C1 segment of cervical spinal cord (tissue), 14 donors: ENCODE data around the gene MXRA5.
"Not testable (repeated sequence)": the region's sequence is repeated elsewhere in the genome, so short reads cannot be mapped to it uniquely, and the experiment has no call there.

Source experiments
- DNase-seq, 14 donors: peaks; one replicate each; lab custom pipeline; 2025; lab: John Stamatoyannopoulos, UW

The MXRA5 gene, protein sequence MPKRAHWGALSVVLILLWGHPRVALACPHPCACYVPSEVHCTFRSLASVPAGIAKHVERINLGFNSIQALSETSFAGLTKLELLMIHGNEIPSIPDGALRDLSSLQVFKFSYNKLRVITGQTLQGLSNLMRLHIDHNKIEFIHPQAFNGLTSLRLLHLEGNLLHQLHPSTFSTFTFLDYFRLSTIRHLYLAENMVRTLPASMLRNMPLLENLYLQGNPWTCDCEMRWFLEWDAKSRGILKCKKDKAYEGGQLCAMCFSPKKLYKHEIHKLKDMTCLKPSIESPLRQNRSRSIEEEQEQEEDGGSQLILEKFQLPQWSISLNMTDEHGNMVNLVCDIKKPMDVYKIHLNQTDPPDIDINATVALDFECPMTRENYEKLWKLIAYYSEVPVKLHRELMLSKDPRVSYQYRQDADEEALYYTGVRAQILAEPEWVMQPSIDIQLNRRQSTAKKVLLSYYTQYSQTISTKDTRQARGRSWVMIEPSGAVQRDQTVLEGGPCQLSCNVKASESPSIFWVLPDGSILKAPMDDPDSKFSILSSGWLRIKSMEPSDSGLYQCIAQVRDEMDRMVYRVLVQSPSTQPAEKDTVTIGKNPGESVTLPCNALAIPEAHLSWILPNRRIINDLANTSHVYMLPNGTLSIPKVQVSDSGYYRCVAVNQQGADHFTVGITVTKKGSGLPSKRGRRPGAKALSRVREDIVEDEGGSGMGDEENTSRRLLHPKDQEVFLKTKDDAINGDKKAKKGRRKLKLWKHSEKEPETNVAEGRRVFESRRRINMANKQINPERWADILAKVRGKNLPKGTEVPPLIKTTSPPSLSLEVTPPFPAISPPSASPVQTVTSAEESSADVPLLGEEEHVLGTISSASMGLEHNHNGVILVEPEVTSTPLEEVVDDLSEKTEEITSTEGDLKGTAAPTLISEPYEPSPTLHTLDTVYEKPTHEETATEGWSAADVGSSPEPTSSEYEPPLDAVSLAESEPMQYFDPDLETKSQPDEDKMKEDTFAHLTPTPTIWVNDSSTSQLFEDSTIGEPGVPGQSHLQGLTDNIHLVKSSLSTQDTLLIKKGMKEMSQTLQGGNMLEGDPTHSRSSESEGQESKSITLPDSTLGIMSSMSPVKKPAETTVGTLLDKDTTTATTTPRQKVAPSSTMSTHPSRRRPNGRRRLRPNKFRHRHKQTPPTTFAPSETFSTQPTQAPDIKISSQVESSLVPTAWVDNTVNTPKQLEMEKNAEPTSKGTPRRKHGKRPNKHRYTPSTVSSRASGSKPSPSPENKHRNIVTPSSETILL (N-terminal part only)

DNA sequence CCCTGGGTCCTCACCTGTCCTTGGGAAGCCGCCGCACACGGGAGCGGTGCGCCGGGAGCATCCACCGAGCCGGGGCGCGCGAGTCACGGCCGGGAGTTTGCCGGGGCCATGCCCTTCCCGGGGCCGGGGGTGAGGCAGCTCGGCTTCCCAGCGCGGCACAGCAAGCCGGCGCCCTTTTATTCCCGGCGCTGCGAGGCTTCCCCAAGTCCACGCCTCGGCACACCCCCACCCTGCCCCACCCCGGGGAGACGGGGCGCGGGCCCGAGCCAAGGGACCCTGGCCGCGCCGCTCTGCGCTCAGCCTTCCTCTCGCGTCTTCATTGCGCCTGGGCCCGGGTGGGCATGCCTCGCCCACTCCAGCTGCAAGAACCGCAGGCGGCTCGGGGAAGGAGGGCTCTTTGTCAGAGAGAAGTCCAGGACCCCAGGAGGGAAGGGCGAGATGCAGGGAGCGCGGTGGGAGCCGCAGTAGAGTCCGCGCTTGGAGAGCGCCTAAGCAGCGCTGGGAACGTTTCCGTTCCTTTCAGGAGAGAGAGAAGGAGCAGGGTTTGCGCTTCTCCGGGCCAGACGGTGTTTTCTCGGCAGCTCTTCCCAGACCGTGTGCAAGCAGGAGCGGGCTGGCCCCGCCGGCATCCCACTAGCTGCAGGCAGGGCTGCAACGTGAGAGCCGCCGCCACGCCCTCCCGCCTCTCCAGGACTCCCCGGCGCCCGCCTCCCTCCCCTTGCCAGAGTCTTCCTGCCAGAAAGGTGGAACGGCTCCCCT, at the start of gene MXRA5:
TSS of gene MXRA5 (minus strand) at position 152 of the 759 bp plus-strand sequence. CDS start 2,819 bp downstream, outside the sequence.
- no peak for DNase-seq

GRCh38 chrX:3393581-3394111, 47.2 kb upstream of the MXRA5 start:
- DNase-seq: no peak

- DNase-seq: no peak
These were observed 46.7 kb upstream of the MXRA5 start for GRCh38 chrX:3393178-3393577.

- DNase-seq: no peak
These were observed 42.0 kb upstream of the MXRA5 start for GRCh38 chrX:3388457-3388856.

DNA sequence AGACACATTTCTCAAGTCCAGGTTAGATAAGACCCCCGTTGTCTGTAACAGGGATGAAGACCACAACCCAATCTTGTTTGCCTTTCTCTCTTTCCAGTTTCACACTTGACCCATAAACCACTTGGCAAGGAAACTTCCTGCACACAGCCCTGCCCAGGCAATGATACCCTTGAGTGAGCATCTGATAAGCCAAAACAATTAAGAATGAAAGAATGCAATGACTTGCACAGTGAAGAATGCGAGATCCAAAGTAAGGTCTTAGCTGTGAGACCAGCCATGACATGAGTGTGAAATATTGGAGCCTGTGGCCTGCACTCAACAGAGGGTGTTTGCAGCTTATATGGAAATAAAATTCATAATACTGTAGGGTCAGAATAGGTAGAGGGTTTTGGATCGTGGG, 37.9 kb upstream of the MXRA5 start:
- DNase-seq: no peak

- DNase-seq: no peak
These were observed 34.2 kb upstream of the MXRA5 start for GRCh38 chrX:3380603-3381002.

DNA sequence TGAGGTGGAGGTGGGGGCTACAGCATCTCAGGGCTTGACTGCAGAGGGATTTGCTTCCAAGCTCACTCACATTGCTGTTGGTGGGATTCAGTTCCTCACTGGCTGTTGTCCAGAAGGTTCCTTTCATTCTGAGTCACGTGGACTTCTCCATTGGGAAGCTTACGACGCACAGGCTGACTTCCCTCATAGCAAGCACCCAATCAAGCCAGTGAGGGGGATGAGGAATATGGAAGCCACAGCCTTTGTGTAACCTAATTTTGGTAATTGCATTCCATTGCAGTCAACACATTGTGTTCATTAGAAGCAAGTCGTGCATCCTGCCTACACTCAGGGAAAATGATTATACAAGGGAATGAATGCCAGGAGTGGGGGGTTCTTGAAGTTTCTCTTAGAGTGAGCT, 32.7 kb upstream of the MXRA5 start:
- DNase-seq: no peak

GRCh38 chrX:3378156-3378555, 31.7 kb upstream of the MXRA5 start:
- no peak for DNase-seq

GRCh38 chrX:3377560-3377959, 31.1 kb upstream of the MXRA5 start:
- no peak for DNase-seq

- DNase-seq: not testable (repeated sequence)
These were observed 29.5 kb upstream of the MXRA5 start for GRCh38 chrX:3375878-3376508.

DNA sequence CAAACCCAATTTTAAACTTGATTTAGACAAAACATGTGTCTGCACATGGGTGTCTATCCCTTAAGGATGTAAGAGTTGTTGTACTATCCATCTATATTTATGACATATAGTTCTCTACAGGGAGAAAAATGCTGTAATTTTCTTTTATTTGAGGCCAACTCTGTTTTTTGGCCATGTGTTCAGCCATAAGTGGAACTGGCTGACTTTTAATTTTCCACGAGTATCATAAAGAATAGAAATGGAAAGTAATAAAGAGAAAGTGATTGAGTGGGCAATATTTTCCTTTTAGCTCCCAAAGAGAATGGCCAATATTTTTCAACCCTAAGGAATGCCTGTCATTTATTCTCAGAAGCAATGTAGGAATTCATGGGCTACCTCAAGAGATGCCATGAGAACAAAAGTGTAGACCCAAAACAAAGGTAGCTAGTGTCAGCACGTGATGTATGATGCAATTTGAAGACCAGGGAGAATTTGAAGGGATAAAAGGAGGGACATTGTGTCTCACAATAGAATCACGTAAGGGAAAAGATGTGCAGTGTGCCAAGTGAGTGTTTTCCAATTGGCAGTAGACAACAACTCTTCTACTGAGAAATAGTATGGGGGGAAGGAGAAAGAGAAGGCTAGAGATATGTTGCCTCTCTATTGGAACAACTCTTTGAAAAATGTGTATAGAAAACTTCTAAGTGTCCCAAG, 27.8 kb upstream of the MXRA5 start:
- DNase-seq: no peak

- DNase-seq: no peak
These were observed 24.7 kb upstream of the MXRA5 start for GRCh38 chrX:3371163-3371562.

DNA sequence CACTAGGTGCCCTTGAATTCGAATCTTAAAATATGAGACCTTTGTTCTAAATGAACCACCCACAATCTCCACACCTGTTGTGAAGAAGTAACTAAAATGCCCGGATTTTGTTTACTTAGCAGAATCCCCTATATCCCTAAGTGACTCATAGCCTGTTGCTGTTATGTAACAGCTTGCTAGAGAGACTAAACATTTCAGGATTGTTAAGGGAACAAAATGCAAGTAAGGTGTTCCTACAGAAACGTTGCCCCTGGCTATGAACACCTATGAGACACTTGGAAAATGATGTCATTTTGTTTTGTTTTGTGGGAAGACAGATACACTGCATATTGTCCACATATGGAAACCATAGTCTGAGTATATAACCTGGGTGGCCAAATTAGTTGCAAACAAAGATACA, 24.2 kb upstream of the MXRA5 start:
- no peak for DNase-seq

DNA sequence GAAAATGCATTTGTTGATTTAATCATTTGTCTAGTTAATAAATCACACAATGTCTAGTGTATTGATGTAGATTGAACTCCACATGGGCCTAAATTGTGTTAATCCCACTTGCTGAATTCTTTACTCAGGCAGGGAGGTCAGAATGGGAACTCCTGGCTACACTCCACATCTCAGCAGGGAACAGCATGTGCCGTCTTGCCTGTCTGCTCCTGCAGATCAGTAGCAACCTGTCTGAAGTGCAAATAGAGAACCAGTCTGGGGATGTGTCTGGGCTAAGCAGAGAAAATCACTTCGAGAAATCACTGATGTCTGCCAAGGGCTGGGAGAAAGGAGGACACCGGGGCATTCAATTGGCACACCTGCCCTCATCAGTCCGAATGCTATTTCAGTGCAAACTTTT, 16.5 kb upstream of the MXRA5 start:
- no peak for DNase-seq

GRCh38 chrX:3360881-3361280, 14.4 kb upstream of the MXRA5 start:
- DNase-seq: no peak

- not testable (repeated sequence) for DNase-seq
These were observed 6.3 kb upstream of the MXRA5 start for GRCh38 chrX:3352741-3353140.

GRCh38 chrX:3351276-3351675, 4.8 kb upstream of the MXRA5 start:
- no peak for DNase-seq

- DNase-seq: no peak
These were observed 1.7 kb upstream of the MXRA5 start for GRCh38 chrX:3348191-3348590.

DNA sequence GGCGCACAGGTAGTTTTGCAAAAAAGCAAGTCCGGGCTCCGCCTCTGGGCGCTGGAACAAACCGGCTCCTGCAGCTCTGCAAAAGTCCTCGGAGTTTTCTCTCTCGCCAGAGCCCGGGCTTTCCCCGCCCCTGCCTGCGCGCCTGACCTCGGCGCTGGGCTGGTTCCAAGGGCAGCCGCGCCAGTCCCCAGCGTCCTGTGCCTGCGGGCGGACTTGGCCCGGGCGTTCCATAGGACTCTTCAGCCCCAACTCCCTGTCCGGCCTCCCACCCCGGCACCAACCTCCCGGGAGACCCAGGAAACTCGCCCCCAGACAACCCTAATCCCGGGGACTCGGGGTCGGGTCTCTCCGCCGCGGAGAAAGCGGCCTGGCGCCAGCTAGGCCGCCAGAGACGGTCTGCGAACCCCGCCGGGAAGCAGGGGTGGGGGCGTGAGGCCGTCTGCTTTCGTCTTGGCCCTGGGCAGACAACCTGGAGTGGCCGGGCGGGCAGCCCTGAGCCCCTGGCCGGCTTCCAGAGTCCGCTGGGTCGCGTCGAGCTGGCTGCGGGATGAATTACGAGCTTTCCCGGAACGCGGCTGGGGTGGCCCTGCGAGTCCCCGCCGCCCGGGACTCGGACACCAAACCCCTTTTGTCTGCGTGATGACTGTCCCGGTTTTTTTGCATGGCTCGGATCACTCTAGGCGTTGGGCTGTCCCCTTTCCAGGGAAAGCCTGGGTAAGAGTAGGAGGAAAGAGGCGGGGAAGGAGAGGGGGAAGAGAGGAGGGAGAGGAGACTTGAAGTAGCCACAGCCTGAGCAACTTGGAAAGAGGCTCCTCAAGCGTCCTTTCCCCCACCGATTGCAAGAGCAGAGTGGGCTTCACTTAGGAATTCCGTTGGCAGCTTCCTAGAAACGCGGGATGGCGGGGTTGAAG, 916 bp downstream of the MXRA5 start:
- no peak for DNase-seq
